ENCODE results near the gene TLCD3A.
"Not testable (repeated sequence)": the region's sequence is repeated elsewhere in the genome, so short reads cannot be mapped to it uniquely, and the experiment has no call there.

The TLCD3A gene

GRCh38 chr17:789931-790873, 57.8 kb downstream of the TLCD3A start:
- DNase-seq, result not testable (repeated sequence)

GRCh38 chr17:790874-791247, 58.5 kb downstream of the TLCD3A start:
- DNase-seq, result not testable (repeated sequence)

GRCh38 chr17:791829-792228, 59.4 kb downstream of the TLCD3A start:
- DNase-seq, result no peak

GRCh38 chr17:792277-792676, 59.9 kb downstream of the TLCD3A start:
- DNase-seq, result no peak
